HG02759 (cell line): ENCODE results near the gene PSMC5.

Experiments used
- ATAC-seq: cut with Tn5 transposase; IDR thresholded peaks from one replicate; pipeline ENCODE4 v1.9.1; 2021; ENCODE audit warnings: mild to moderate bottlenecking, moderate library complexity; ENCODE audit not compliant: unreplicated experiment

PSMC5 gene

GRCh38 chr17:63820963-63821561 lies 6.2 kb upstream of the PSMC5 start:
- no peak for ATAC-seq

GRCh38 chr17:63821804-63822203 lies 5.4 kb upstream of the PSMC5 start:
- no peak for ATAC-seq

- ATAC-seq = no peak
Observed at GRCh38 chr17:63822537-63822936, 4.7 kb upstream of the PSMC5 start.

- ATAC-seq = no peak
Observed at GRCh38 chr17:63823659-63824331, 3.4 kb upstream of the PSMC5 start.

GRCh38 chr17:63824362-63824761 lies 2.9 kb upstream of the PSMC5 start:
- no peak for ATAC-seq

GRCh38 chr17:63826468-63827001 lies 696 bp upstream of the PSMC5 start:
- ATAC-seq = no peak

- no peak for ATAC-seq
Observed at GRCh38 chr17:63827801-63828221, 580 bp downstream of the PSMC5 start.

GRCh38 chr17:63828936-63829335 lies 1.7 kb downstream of the PSMC5 start:
- ATAC-seq = no peak

- ATAC-seq = no peak
Observed at GRCh38 chr17:63830278-63830677, 3.0 kb downstream of the PSMC5 start.

- no peak for ATAC-seq
Observed at GRCh38 chr17:63830904-63831491, 3.8 kb downstream of the PSMC5 start.

- ATAC-seq = no peak
Observed at GRCh38 chr17:63831505-63831904, 4.3 kb downstream of the PSMC5 start.

GRCh38 chr17:63832014-63832413 lies 4.8 kb downstream of the PSMC5 start:
- ATAC-seq = no peak

GRCh38 chr17:63832455-63832854 lies 5.2 kb downstream of the PSMC5 start:
- ATAC-seq = no peak

GRCh38 chr17:63833026-63833740 lies 6.0 kb downstream of the PSMC5 start:
- no peak for ATAC-seq

GRCh38 chr17:63833741-63834373 lies 6.6 kb downstream of the PSMC5 start:
- ATAC-seq = no peak

GRCh38 chr17:63834431-63835166 lies 7.4 kb downstream of the PSMC5 start:
- peak; percentile 67 for ATAC-seq

GRCh38 chr17:63835167-63835720 lies 8.0 kb downstream of the PSMC5 start:
- no peak for ATAC-seq

- no peak for ATAC-seq
Observed at GRCh38 chr17:63836811-63837210, 9.6 kb downstream of the PSMC5 start.

- ATAC-seq = no peak
Observed at GRCh38 chr17:63837480-63837879, 10.2 kb downstream of the PSMC5 start.

GRCh38 chr17:63837962-63838600 lies 10.8 kb downstream of the PSMC5 start:
- ATAC-seq = no peak
